Peyer's patch (tissue), 4 donors: ENCODE results near the gene MEG3.

Source experiments
- POLR2A ChIP-seq, 2 donors: fragments of 450-650 bp; IDR thresholded peaks; one replicate each; pipeline ENCODE4 v1.5.1; 2017; ENCODE audit warnings: antibody characterized with exemption in 2 of 2, mild to moderate bottlenecking in 2 of 2, moderate library complexity in 2 of 2
- TF ChIP-seq, protein P1 (sequence below), 6 experiments: fragments of 450-650 bp in 4 of 6; fragments of 200-600 bp in 2 of 6; sonication (generic) in 1 of 6; IDR thresholded peaks; one replicate each; pipeline ENCODE4 v1.5.1; 2017 to 2019; ENCODE audit warnings: antibody characterized with exemption in 6 of 6, mild to moderate bottlenecking in 3 of 6, moderate library complexity in 1 of 6

DNA sequence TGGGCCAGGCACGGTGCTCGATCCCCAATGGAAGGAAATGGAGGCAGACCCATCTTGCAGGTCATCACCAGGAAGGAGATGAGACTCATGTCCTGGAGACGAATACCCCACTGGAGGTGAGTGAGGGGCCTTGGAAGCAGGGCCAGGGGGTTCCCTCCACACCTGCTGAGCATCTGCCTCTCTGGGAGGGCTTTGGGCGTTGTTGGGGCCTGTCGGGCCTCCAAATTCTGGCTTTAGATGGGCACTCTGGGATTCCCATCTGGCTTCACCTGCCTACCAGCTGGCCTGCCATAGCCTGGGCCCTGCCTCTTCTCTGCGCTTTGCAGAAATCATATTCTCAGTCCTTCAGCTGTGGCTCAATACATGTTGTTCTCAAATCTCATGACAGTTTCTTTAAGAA, 63.7 kb downstream of the MEG3 start:
- TF ChIP-seq, protein P1, sequence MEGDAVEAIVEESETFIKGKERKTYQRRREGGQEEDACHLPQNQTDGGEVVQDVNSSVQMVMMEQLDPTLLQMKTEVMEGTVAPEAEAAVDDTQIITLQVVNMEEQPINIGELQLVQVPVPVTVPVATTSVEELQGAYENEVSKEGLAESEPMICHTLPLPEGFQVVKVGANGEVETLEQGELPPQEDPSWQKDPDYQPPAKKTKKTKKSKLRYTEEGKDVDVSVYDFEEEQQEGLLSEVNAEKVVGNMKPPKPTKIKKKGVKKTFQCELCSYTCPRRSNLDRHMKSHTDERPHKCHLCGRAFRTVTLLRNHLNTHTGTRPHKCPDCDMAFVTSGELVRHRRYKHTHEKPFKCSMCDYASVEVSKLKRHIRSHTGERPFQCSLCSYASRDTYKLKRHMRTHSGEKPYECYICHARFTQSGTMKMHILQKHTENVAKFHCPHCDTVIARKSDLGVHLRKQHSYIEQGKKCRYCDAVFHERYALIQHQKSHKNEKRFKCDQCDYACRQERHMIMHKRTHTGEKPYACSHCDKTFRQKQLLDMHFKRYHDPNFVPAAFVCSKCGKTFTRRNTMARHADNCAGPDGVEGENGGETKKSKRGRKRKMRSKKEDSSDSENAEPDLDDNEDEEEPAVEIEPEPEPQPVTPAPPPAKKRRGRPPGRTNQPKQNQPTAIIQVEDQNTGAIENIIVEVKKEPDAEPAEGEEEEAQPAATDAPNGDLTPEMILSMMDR (IDR thresholded peaks at IDR 0.05) = no peak
- TF ChIP-seq POLR2A (IDR thresholded peaks at IDR 0.05) = no peak
